ENCODE data around the gene NPNT. TPM values are rescaled to one million over a fixed set of nuclear protein-coding genes. Genes with fewer than 3 reads are reported as not detected.

The NPNT gene
- polyA plus RNA-seq, 1 of the 3 experiments (the other 2 are of a cell fraction), result not detected

DNA sequence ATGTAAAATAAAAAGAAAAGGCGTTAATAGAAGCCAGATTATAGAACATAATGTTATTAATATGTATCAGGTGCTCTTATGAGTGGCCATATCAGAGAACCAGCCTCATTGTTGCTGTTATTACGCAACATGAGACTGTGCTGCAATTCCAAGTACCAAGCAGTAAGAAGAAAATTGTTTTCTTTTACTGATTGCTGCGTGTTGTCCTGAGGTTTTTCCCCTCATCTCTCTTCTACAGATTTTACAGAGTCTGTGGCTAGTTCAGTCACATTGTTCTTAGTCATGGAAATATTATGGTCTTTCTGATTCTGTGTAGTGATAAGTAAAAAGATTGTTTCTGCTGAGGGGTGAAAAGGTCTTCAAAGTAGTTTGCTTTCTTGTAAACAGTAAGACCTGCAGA is 55.9 kb downstream of the NPNT start:
- H3K9me2 ChIP-seq, result no peaks in the 10 kb centered on the region
- H3K4me1 ChIP-seq (ENCODE audit: control insufficient read depth in 1 of 2, insufficient read depth in 2 of 2, low read depth in 1 of 2, low read length in 1 of 2), result no peaks in the 10 kb centered on the region
- H3F3A ChIP-seq (replicated peaks; ENCODE audit: insufficient read depth), result no peaks in the 10 kb centered on the region
- no peaks in the 10 kb centered on the region for H3K79me2 ChIP-seq (ENCODE audit: insufficient read depth)
- H2AFZ ChIP-seq (ENCODE audit: low read depth), result peak overlapping the region; percentile 53; the same call in 1 of the 2 replicates
- TF ChIP-seq, protein P1, sequence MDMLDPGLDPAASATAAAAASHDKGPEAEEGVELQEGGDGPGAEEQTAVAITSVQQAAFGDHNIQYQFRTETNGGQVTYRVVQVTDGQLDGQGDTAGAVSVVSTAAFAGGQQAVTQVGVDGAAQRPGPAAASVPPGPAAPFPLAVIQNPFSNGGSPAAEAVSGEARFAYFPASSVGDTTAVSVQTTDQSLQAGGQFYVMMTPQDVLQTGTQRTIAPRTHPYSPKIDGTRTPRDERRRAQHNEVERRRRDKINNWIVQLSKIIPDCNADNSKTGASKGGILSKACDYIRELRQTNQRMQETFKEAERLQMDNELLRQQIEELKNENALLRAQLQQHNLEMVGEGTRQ (IDR thresholded peaks at IDR 0.05; ENCODE audit: borderline replicate concordance, low read depth, low read length), result no peak
- no peak for TF ChIP-seq JUND (IDR thresholded peaks at IDR 0.05)
- no peak for TF ChIP-seq TEAD4 (IDR thresholded peaks at IDR 0.05; ENCODE audit: borderline replicate concordance, insufficient read depth)
- no peak for TF ChIP-seq NFIC (IDR thresholded peaks at IDR 0.05; ENCODE audit: borderline replicate concordance)
- TF ChIP-seq TCF12 (IDR thresholded peaks at IDR 0.05), result no peak
- no peak for TF ChIP-seq GATA2 (CRISPR knock-in tag; IDR thresholded peaks at IDR 0.05)
- TF ChIP-seq FOXM1 (IDR thresholded peaks at IDR 0.05; ENCODE audit: low read depth), result no peak
- TF ChIP-seq MEF2A (IDR thresholded peaks at IDR 0.05; ENCODE audit: borderline replicate concordance, low read depth), result no peak
- no peak for TF ChIP-seq FOSL2 (IDR thresholded peaks at IDR 0.05; ENCODE audit: borderline replicate concordance, low read depth)
- DNase-seq, result no peak
- no peak overlapping the region for H3K9ac ChIP-seq
- 39% methylated on average over 3 of the region's 3 CpGs for WGBS (ENCODE audit: low lambda C conversion rate)
- POLR2A ChIA-PET, result no interaction called here
- H4K20me1 ChIP-seq (ENCODE audit: insufficient read depth), result no peaks in the 10 kb centered on the region
- no peak overlapping the region for H3K4me2 ChIP-seq
- H3K9me3 ChIP-seq, result no peaks in the 10 kb centered on the region
- H3K27me3 ChIP-seq (ENCODE audit: insufficient read depth), result no peaks in the 10 kb centered on the region
- H3K4me3 ChIP-seq (ENCODE audit: low read depth in 2 of 2, low read length in 1 of 2), result no peak overlapping the region
- H3K27ac ChIP-seq (ENCODE audit: low read depth in 2 of 2, low read length in 1 of 2), result no peak overlapping the region
- H3K36me3 ChIP-seq (replicated peaks in 1 of 2; ENCODE audit: control insufficient read depth in 1 of 2, insufficient read depth in 2 of 2, low read length in 1 of 2), result no peaks in the 10 kb centered on the region
- CTCF ChIA-PET, result interaction anchor here (0.7 kb wide), 1 partner anchor 428 kb away, joined by 3 read pairs; no protein-coding TSS in a partner anchor

DNA sequence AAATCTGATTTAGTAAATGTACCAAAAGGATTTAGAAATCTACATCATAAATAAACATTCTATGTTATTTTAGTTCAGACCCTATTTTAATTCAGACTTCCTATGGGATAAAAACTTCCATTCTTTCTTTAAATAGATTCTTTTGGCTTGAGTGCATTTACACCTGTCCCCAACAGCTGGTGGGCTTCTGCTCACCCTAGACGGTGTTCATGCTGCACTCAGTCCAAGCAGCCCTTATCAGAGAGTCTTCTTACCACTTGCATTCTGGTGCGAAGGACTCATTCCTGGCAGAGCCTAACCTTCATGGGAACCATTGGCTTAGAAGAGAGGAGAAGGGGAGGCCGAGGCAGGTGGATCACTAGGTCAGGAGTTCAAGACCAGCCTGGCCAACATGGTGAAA is 57.3 kb downstream of the NPNT start:
- DNase-seq, result no peak
- no peak overlapping the region for H3K4me3 ChIP-seq (ENCODE audit: low read depth in 2 of 2, low read length in 1 of 2)
- H3K4me2 ChIP-seq, result no peak overlapping the region
- WGBS (ENCODE audit: low lambda C conversion rate), result 55% methylated on average over 3 of the region's 3 CpGs
- no peaks in the 10 kb centered on the region for H3K36me3 ChIP-seq (replicated peaks in 1 of 2; ENCODE audit: control insufficient read depth in 1 of 2, insufficient read depth in 2 of 2, low read length in 1 of 2)
- no peak overlapping the region for H2AFZ ChIP-seq (ENCODE audit: low read depth)
- POLR2A ChIA-PET, result no interaction called here
- TF ChIP-seq RXRA (IDR thresholded peaks at IDR 0.05; ENCODE audit: borderline replicate concordance, low read depth) (no peak), NFIC (IDR thresholded peaks at IDR 0.05; ENCODE audit: borderline replicate concordance) (no peak), ELF1 (IDR thresholded peaks at IDR 0.05) (no peak), TEAD4 (IDR thresholded peaks at IDR 0.05; ENCODE audit: borderline replicate concordance, insufficient read depth) (no peak), GABPA (IDR thresholded peaks at IDR 0.05; ENCODE audit: low read depth) (no peak), RAD21 (IDR thresholded peaks at IDR 0.05; ENCODE audit: low read length) (no peak), RCOR1 (IDR thresholded peaks at IDR 0.05; ENCODE audit: low read length) (no peak), NRF1 (IDR thresholded peaks at IDR 0.05; ENCODE audit: low read depth, low read length) (no peak), GATA2 (CRISPR knock-in tag; IDR thresholded peaks at IDR 0.05) (no peak), FOXM1 (IDR thresholded peaks at IDR 0.05; ENCODE audit: low read depth) (no peak)
- TF ChIP-seq, protein P2, sequence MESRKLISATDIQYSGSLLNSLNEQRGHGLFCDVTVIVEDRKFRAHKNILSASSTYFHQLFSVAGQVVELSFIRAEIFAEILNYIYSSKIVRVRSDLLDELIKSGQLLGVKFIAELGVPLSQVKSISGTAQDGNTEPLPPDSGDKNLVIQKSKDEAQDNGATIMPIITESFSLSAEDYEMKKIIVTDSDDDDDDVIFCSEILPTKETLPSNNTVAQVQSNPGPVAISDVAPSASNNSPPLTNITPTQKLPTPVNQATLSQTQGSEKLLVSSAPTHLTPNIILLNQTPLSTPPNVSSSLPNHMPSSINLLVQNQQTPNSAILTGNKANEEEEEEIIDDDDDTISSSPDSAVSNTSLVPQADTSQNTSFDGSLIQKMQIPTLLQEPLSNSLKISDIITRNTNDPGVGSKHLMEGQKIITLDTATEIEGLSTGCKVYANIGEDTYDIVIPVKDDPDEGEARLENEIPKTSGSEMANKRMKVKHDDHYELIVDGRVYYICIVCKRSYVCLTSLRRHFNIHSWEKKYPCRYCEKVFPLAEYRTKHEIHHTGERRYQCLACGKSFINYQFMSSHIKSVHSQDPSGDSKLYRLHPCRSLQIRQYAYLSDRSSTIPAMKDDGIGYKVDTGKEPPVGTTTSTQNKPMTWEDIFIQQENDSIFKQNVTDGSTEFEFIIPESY (IDR thresholded peaks at IDR 0.05; ENCODE audit: borderline replicate concordance, low read depth), result no peak
- no peak overlapping the region for H3K27ac ChIP-seq (ENCODE audit: low read depth in 2 of 2, low read length in 1 of 2)
- no peak overlapping the region for H3K9ac ChIP-seq
- no peaks in the 10 kb centered on the region for H3F3A ChIP-seq (replicated peaks; ENCODE audit: insufficient read depth)
- no peaks in the 10 kb centered on the region for H3K9me2 ChIP-seq
- H4K20me1 ChIP-seq (ENCODE audit: insufficient read depth), result no peaks in the 10 kb centered on the region
- CTCF ChIA-PET, result no interaction called here
- no peaks in the 10 kb centered on the region for H3K9me3 ChIP-seq
- H3K27me3 ChIP-seq (ENCODE audit: insufficient read depth), result no peaks in the 10 kb centered on the region
- no peaks in the 10 kb centered on the region for H3K4me1 ChIP-seq (ENCODE audit: control insufficient read depth in 1 of 2, insufficient read depth in 2 of 2, low read depth in 1 of 2, low read length in 1 of 2)
- no peaks in the 10 kb centered on the region for H3K79me2 ChIP-seq (ENCODE audit: insufficient read depth)

Measured in SK-N-SH (cell line).